Keratinocyte (primary cell): ENCODE data around the gene LRRC47.

Source experiments
- CTCF ChIP-seq, 3 experiments: IDR thresholded peaks in 1 of 3; conservative IDR thresholded peaks in 1 of 3; optimal IDR thresholded peaks in 1 of 3; 2 replicates in 2 of 3; 3 replicates in 1 of 3; pipeline versions ENCODE3 to v1.5.1; 2011; ENCODE audit warnings: low read length in 3 of 3, mild to moderate bottlenecking in 3 of 3, moderate library complexity in 2 of 3, control low read depth in 1 of 3, inconsistent platforms in 1 of 3; ENCODE audit not compliant: insufficient read depth in 2 of 3; ENCODE audit errors: extremely low read depth in 1 of 3
- EZH2 ChIP-seq: IDR thresholded peaks from one replicate; pipeline ENCODE4 v1.6.1; 2012; ENCODE audit warnings: inconsistent platforms, mild to moderate bottlenecking, low read length, moderate library complexity

- no peak for TF ChIP-seq CTCF (optimal IDR thresholded peaks at IDR 0.05 in 1 of 3, IDR thresholded peaks at IDR 0.05 in 1 of 3, conservative IDR thresholded peaks at IDR 0.05 in 1 of 3; ENCODE audit: extremely low read depth in 1 of 3, insufficient read depth in 2 of 3, low read length in 3 of 3)
- TF ChIP-seq EZH2, result no peak
These were observed 16.9 kb downstream of the LRRC47 start for GRCh38 chr1:3779265-3779911.
